Activated CD8-positive, alpha-beta memory T cell treated with anti-CD3 and anti-CD28 coated beads, Interleukin-2, amount 50 U/mL, for 24 hours (primary cell): ENCODE data around the gene KRTAP1-3.
"Not testable (repeated sequence)": the region's sequence is repeated elsewhere in the genome, so short reads cannot be mapped to it uniquely, and the experiment has no call there.

Source experiments
- DNase-seq: peaks from one replicate; pipeline ENCODE4 v3.0.0-alpha.2; 2020; ENCODE audit errors: extremely low read depth

Gene KRTAP1-3

GRCh38 chr17:41010441-41010840, 24.2 kb downstream of the KRTAP1-3 start:
- no peak for DNase-seq

- DNase-seq: no peak
Observed at GRCh38 chr17:41009936-41010335, 24.7 kb downstream of the KRTAP1-3 start.

- no peak for DNase-seq
Observed at GRCh38 chr17:41009301-41009760, 25.3 kb downstream of the KRTAP1-3 start.

- DNase-seq: no peak
Observed at GRCh38 chr17:41008811-41009210, 25.9 kb downstream of the KRTAP1-3 start, which contains the start of gene KRTAP3-1. Gene KRTAP3-1, minus strand, starts transcription at chr17:41009128. Its CDS starts 54 bp downstream, at chr17:41009074.

GRCh38 chr17:41004397-41004796, 30.3 kb downstream of the KRTAP1-3 start:
- no peak for DNase-seq

- no peak for DNase-seq
Observed at GRCh38 chr17:41003926-41004325, 30.7 kb downstream of the KRTAP1-3 start.

- DNase-seq: no peak
Observed at GRCh38 chr17:41002814-41003213, 31.9 kb downstream of the KRTAP1-3 start.

GRCh38 chr17:41001795-41002194, 32.9 kb downstream of the KRTAP1-3 start:
- DNase-seq: no peak

- DNase-seq: not testable (repeated sequence)
Observed at GRCh38 chr17:40999563-40999962, 35.1 kb downstream of the KRTAP1-3 start, which contains the start of gene KRTAP3-2. Gene KRTAP3-2, minus strand, starts transcription at chr17:40999906. Its CDS starts 53 bp downstream, at chr17:40999853.

GRCh38 chr17:40997361-40997760, 37.3 kb downstream of the KRTAP1-3 start:
- DNase-seq: no peak

- no peak for DNase-seq
Observed at GRCh38 chr17:40996829-40997228, 37.8 kb downstream of the KRTAP1-3 start.

GRCh38 chr17:40995116-40995515, 39.6 kb downstream of the KRTAP1-3 start:
- no peak for DNase-seq

GRCh38 chr17:40993839-40994238, 40.8 kb downstream of the KRTAP1-3 start, which contains the start of gene KRTAP3-3:
Gene KRTAP3-3, minus strand, starts transcription at chr17:40994164. Its CDS starts 67 bp downstream, at chr17:40994097.
- no peak for DNase-seq

GRCh38 chr17:40993084-40993483, 41.6 kb downstream of the KRTAP1-3 start:
- no peak for DNase-seq

GRCh38 chr17:40992666-40993065, 42.0 kb downstream of the KRTAP1-3 start:
- DNase-seq: no peak

GRCh38 chr17:40986920-40987319, 47.8 kb downstream of the KRTAP1-3 start:
- DNase-seq: no peak

- no peak for DNase-seq
Observed at GRCh38 chr17:40984226-40984625, 50.4 kb downstream of the KRTAP1-3 start, which contains the start of gene KRT40. Gene KRT40, minus strand, starts transcription at chr17:40984326. Its CDS starts 53 bp downstream, at chr17:40984273.
